ENCODE data around the gene SOX18.

SOX18 gene

GRCh38 chr20:64079273-64080012 lies 30.0 kb upstream of the SOX18 start, which contains the start of gene RGS19:
TSS of gene RGS19 (minus strand) at chr20:64079518. CDS start at chr20:64076886, 2,632 bp downstream.
- TF ChIP-seq, protein P1, sequence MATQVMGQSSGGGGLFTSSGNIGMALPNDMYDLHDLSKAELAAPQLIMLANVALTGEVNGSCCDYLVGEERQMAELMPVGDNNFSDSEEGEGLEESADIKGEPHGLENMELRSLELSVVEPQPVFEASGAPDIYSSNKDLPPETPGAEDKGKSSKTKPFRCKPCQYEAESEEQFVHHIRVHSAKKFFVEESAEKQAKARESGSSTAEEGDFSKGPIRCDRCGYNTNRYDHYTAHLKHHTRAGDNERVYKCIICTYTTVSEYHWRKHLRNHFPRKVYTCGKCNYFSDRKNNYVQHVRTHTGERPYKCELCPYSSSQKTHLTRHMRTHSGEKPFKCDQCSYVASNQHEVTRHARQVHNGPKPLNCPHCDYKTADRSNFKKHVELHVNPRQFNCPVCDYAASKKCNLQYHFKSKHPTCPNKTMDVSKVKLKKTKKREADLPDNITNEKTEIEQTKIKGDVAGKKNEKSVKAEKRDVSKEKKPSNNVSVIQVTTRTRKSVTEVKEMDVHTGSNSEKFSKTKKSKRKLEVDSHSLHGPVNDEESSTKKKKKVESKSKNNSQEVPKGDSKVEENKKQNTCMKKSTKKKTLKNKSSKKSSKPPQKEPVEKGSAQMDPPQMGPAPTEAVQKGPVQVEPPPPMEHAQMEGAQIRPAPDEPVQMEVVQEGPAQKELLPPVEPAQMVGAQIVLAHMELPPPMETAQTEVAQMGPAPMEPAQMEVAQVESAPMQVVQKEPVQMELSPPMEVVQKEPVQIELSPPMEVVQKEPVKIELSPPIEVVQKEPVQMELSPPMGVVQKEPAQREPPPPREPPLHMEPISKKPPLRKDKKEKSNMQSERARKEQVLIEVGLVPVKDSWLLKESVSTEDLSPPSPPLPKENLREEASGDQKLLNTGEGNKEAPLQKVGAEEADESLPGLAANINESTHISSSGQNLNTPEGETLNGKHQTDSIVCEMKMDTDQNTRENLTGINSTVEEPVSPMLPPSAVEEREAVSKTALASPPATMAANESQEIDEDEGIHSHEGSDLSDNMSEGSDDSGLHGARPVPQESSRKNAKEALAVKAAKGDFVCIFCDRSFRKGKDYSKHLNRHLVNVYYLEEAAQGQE (IDR thresholded peaks at IDR 0.05; ENCODE audit: insufficient read depth in 1 of 2, low read depth in 2 of 2, low read length in 2 of 2), result no peak
- no peak for TF ChIP-seq TAF1 (IDR thresholded peaks at IDR 0.05; ENCODE audit: borderline replicate concordance, insufficient read depth, low read length)
- no peak for TF ChIP-seq FOXP2 (optimal IDR thresholded peaks at IDR 0.05; ENCODE audit: borderline replicate concordance, extremely low read depth, extremely low read length, insufficient read depth)
- no peak for TF ChIP-seq POLR2AphosphoS5 (IDR thresholded peaks at IDR 0.05; ENCODE audit: low read depth, low read length)
- no peak for TF ChIP-seq SIN3A (IDR thresholded peaks at IDR 0.05; ENCODE audit: borderline replicate concordance, insufficient read depth, low read length)

DNA sequence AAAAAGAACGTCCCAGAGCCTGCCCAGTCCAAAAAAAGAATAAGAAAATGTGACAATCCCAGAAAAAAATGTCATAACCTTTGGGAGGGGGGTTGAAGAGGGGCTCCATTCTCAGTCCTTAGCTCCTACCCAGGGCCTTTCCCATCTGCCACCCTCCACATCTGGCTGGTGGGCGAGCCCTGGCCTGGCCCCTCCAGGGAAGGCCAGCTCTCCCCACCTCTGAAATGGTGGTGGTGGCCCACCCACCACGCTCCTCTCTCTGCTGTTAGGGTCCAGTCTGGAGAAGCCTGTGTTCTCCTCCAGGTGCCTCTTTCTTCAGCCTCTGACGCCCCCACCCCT lies 29.5 kb upstream of the SOX18 start:
- TF ChIP-seq, protein P1 (IDR thresholded peaks at IDR 0.05; ENCODE audit: insufficient read depth in 1 of 2, low read depth in 2 of 2, low read length in 2 of 2), result no peak
- no peak for TF ChIP-seq SIN3A (IDR thresholded peaks at IDR 0.05; ENCODE audit: borderline replicate concordance, insufficient read depth, low read length)
- TF ChIP-seq FOXP2 (optimal IDR thresholded peaks at IDR 0.05; ENCODE audit: borderline replicate concordance, extremely low read depth, extremely low read length, insufficient read depth), result no peak
- TF ChIP-seq POLR2AphosphoS5 (IDR thresholded peaks at IDR 0.05; ENCODE audit: low read depth, low read length), result no peak
- TF ChIP-seq TAF1 (IDR thresholded peaks at IDR 0.05; ENCODE audit: borderline replicate concordance, insufficient read depth, low read length), result no peak

DNA sequence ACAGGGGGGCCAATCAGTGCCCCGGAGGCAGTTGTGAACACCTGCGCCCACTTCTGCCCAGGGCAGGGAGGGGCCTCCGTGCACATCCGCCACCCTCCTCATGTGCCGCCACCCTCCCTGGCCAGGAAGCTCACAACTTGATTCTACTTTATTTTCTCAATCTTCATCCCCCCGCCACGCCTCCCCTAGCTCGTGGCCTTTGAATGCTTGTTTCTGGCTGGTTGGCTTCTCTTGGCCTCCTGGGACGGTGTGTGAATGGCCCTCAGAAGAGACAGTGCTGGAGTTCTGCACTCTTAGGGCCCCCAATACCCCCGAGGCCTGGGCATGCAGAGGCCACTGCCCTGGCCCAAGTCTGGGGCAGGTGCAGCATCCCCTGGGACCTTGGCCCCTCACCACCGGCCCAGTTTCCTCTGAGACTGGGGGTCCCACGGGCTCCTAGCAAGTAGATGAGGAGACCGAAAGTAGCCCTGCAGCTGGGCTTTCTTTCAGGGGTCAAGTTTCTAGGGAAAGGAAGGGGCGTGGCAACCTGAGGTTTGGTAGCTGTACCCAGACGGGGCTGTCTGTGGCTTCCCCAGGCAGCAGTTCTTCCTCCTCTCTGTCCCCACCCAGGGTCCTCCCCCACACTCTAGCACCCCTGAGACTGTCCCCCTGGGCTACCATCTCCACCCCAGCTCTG lies 28.6 kb upstream of the SOX18 start:
- no peak for TF ChIP-seq TAF1 (IDR thresholded peaks at IDR 0.05; ENCODE audit: borderline replicate concordance, insufficient read depth, low read length)
- TF ChIP-seq FOXP2 (optimal IDR thresholded peaks at IDR 0.05; ENCODE audit: borderline replicate concordance, extremely low read depth, extremely low read length, insufficient read depth), result no peak
- TF ChIP-seq, protein P1 (IDR thresholded peaks at IDR 0.05; ENCODE audit: insufficient read depth in 1 of 2, low read depth in 2 of 2, low read length in 2 of 2), result no peak
- TF ChIP-seq SIN3A (IDR thresholded peaks at IDR 0.05; ENCODE audit: borderline replicate concordance, insufficient read depth, low read length), result no peak
- no peak for TF ChIP-seq POLR2AphosphoS5 (IDR thresholded peaks at IDR 0.05; ENCODE audit: low read depth, low read length)

GRCh38 chr20:64077541-64077875 lies 28.1 kb upstream of the SOX18 start:
- TF ChIP-seq FOXP2 (optimal IDR thresholded peaks at IDR 0.05; ENCODE audit: borderline replicate concordance, extremely low read depth, extremely low read length, insufficient read depth), result no peak
- TF ChIP-seq TAF1 (IDR thresholded peaks at IDR 0.05; ENCODE audit: borderline replicate concordance, insufficient read depth, low read length), result no peak
- TF ChIP-seq, protein P1 (IDR thresholded peaks at IDR 0.05; ENCODE audit: insufficient read depth in 1 of 2, low read depth in 2 of 2, low read length in 2 of 2), result no peak
- TF ChIP-seq SIN3A (IDR thresholded peaks at IDR 0.05; ENCODE audit: borderline replicate concordance, insufficient read depth, low read length), result no peak
- no peak for TF ChIP-seq POLR2AphosphoS5 (IDR thresholded peaks at IDR 0.05; ENCODE audit: low read depth, low read length)
